ENCODE data around the gene SLC9A9.

DNA sequence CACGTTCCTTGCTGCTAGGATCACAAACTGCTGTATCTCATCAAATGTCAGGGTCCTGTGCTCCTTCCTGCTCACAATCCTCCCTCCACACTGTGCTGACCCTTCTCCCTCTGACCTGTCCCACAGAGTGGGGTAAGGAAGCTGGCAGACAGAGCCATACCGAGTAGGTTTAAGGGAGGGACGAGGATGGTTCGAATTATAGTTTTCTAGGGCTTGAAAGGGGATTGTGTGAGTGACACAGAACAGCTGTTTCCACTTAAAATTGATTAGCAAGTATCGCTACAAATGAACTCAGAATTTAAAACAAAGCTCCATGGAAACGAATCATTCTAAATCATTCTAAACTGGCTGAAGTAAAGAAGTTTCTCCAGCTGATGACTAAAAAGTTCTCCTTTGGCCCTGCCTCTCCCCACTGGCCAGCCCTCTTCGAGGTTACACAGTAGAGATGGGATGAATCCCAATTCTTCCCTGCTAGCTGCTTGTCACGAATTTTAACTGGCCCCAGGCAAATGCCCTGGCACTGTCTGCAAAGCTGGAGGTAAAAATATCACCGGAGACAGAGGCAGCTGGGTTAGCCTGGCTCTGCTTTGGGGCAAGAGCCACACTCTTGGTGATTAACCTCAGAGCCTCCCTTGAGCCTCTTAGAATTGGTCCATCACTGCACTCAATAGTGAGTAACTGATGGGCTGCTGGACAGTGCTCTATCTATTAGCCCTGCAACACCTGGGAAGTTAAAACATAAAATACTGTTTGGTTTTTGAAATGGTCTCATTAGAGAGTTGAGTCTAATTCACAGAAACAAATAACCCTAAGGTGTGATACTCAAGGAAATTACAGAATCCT lies 533.8 kb downstream of the SLC9A9 start:
- TF ChIP-seq, protein P1, sequence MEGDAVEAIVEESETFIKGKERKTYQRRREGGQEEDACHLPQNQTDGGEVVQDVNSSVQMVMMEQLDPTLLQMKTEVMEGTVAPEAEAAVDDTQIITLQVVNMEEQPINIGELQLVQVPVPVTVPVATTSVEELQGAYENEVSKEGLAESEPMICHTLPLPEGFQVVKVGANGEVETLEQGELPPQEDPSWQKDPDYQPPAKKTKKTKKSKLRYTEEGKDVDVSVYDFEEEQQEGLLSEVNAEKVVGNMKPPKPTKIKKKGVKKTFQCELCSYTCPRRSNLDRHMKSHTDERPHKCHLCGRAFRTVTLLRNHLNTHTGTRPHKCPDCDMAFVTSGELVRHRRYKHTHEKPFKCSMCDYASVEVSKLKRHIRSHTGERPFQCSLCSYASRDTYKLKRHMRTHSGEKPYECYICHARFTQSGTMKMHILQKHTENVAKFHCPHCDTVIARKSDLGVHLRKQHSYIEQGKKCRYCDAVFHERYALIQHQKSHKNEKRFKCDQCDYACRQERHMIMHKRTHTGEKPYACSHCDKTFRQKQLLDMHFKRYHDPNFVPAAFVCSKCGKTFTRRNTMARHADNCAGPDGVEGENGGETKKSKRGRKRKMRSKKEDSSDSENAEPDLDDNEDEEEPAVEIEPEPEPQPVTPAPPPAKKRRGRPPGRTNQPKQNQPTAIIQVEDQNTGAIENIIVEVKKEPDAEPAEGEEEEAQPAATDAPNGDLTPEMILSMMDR (IDR thresholded peaks at IDR 0.05 in 8 of 11, conservative IDR thresholded peaks at IDR 0.05 in 3 of 11), result no peak
- no peak for TF ChIP-seq POLR2A (IDR thresholded peaks at IDR 0.05)
- TF ChIP-seq POLR2AphosphoS5 (IDR thresholded peaks at IDR 0.05), result no peak
